HEK293 (cell line): Measurements from ENCODE around the gene SPOCK1.
"Not testable (repeated sequence)": the region's sequence is repeated elsewhere in the genome, so short reads cannot be mapped to it uniquely, and the experiment has no call there.

Source experiments
- CTCF ChIA-PET: fragments of 350-600 bp; formaldehyde crosslinking; extraction: SDS; loops from one replicate; lab custom pipeline; 2021; ENCODE audit warnings: antibody characterized with exemption; lab: Yijun Ruan, JAX
- POLR2A ChIA-PET: fragments of 300-600 bp; formaldehyde crosslinking; extraction: SDS; loops from one replicate; lab custom pipeline; 2020; ENCODE audit warnings: antibody characterized with exemption, inconsistent platforms; lab: Yijun Ruan, JAX
- H3K27ac ChIP-seq: fragments of 200-500 bp; sonication (Bioruptor generic); 2 replicates; pipeline ENCODE4 v1.5.1; 2014; ENCODE audit warnings: low read depth, low read length, control low read depth, inconsistent platforms; ENCODE audit errors: extremely low read depth
- H3K36me3 ChIP-seq, 2 experiments: fragments of 200-500 bp in 1 of 2; sonication (Bioruptor generic) in 1 of 2; 1 replicate in 1 of 2; 2 replicates in 1 of 2; pipeline ENCODE4 v1.5.1; 2014 to 2017; ENCODE audit warnings: inconsistent platforms in 2 of 2, low read length in 2 of 2; ENCODE audit not compliant: control insufficient read depth in 2 of 2, insufficient read depth in 1 of 2
- H3K4me1 ChIP-seq: fragments of 200-500 bp; sonication (Bioruptor generic); 2 replicates; pipeline ENCODE4 v1.5.1; 2014; ENCODE audit warnings: mild to moderate bottlenecking, low read length, inconsistent platforms; ENCODE audit not compliant: control insufficient read depth, insufficient read depth
- H3K4me3 ChIP-seq: 2 replicates; pipeline ENCODE4 v1.5.1; 2011; ENCODE audit warnings: low read depth, mild to moderate bottlenecking, control low read depth, low read length, moderate library complexity
- H3K9me3 ChIP-seq: fragments of 200-500 bp; sonication (Bioruptor generic); 2 replicates; pipeline ENCODE4 v1.5.1; 2014; ENCODE audit warnings: low read depth, low read length, inconsistent platforms; ENCODE audit not compliant: control insufficient read depth, insufficient read depth
- OSR2 ChIP-seq: fragments of 450-650 bp; formaldehyde crosslinking; IDR thresholded peaks from 2 replicates; pipeline ENCODE4 v1.5.1; 2016; ENCODE audit warnings: missing biosample characterization, missing genetic modification characterization
- OVOL3 ChIP-seq: fragments of 450-650 bp; formaldehyde crosslinking; IDR thresholded peaks from 2 replicates; pipeline ENCODE4 v1.5.1; 2016; ENCODE audit warnings: missing biosample characterization, missing genetic modification characterization
- SALL2 ChIP-seq: fragments of 450-650 bp; formaldehyde crosslinking; IDR thresholded peaks from 2 replicates; pipeline ENCODE4 v1.5.0; 2017; ENCODE audit warnings: missing biosample characterization, mild to moderate bottlenecking, missing genetic modification characterization, borderline replicate concordance
- SP7 ChIP-seq: fragments of 450-650 bp; formaldehyde crosslinking; IDR thresholded peaks from 2 replicates; pipeline ENCODE4 v1.5.1; 2016; ENCODE audit warnings: missing biosample characterization, missing genetic modification characterization
- YY2 ChIP-seq: fragments of 450-650 bp; formaldehyde crosslinking; IDR thresholded peaks from 2 replicates; pipeline ENCODE4 v1.5.1; 2016; ENCODE audit warnings: missing biosample characterization, missing genetic modification characterization
- ZFP69B ChIP-seq: fragments of 450-650 bp; formaldehyde crosslinking; IDR thresholded peaks from 2 replicates; pipeline ENCODE4 v1.5.1; 2016; ENCODE audit warnings: missing biosample characterization, missing genetic modification characterization
- ZIC2 ChIP-seq: fragments of 450-650 bp; formaldehyde crosslinking; IDR thresholded peaks from 2 replicates; pipeline ENCODE4 v1.5.1; 2016; ENCODE audit warnings: missing biosample characterization, missing genetic modification characterization
- ZNF114 ChIP-seq: fragments of 450-650 bp; formaldehyde crosslinking; IDR thresholded peaks from 2 replicates; pipeline ENCODE4 v1.5.0; 2017; ENCODE audit warnings: missing biosample characterization, missing genetic modification characterization
- ZNF140 ChIP-seq: fragments of 450-650 bp; formaldehyde crosslinking; IDR thresholded peaks from 2 replicates; pipeline ENCODE4 v1.5.1; 2016; ENCODE audit warnings: missing biosample characterization, missing genetic modification characterization
- ZNF146 ChIP-seq: fragments of 450-650 bp; formaldehyde crosslinking; IDR thresholded peaks from 2 replicates; pipeline ENCODE4 v1.5.1; 2016; ENCODE audit warnings: missing biosample characterization, missing genetic modification characterization
- ZNF174 ChIP-seq: fragments of 450-650 bp; formaldehyde crosslinking; IDR thresholded peaks from 2 replicates; pipeline ENCODE4 v1.5.0; 2017; ENCODE audit warnings: missing biosample characterization, mild to moderate bottlenecking, missing genetic modification characterization
- ZNF19 ChIP-seq: fragments of 450-650 bp; formaldehyde crosslinking; IDR thresholded peaks from 2 replicates; pipeline ENCODE4; 2016; ENCODE audit warnings: missing biosample characterization, missing genetic modification characterization, low read depth
- ZNF211 ChIP-seq: fragments of 450-650 bp; formaldehyde crosslinking; IDR thresholded peaks from 2 replicates; pipeline ENCODE4 v1.5.1; 2016; ENCODE audit warnings: low read depth, missing biosample characterization, missing genetic modification characterization
- ZNF311 ChIP-seq: fragments of 450-650 bp; formaldehyde crosslinking; IDR thresholded peaks from 2 replicates; pipeline ENCODE4 v1.5.1; 2017; ENCODE audit warnings: missing biosample characterization, missing genetic modification characterization, borderline replicate concordance
- ZNF324 ChIP-seq: fragments of 450-650 bp; formaldehyde crosslinking; IDR thresholded peaks from 2 replicates; pipeline ENCODE4 v1.5.1; 2016; ENCODE audit warnings: missing biosample characterization, missing genetic modification characterization
- ZNF37A ChIP-seq: fragments of 450-650 bp; IDR thresholded peaks from 2 replicates; pipeline ENCODE4 v1.5.1; 2018; ENCODE audit warnings: missing biosample characterization, missing genetic modification characterization
- ZNF404 ChIP-seq: fragments of 450-650 bp; formaldehyde crosslinking; IDR thresholded peaks from 2 replicates; pipeline ENCODE4 v1.5.1; 2017; ENCODE audit warnings: missing biosample characterization, missing genetic modification characterization
- ZNF416 ChIP-seq: fragments of 450-650 bp; formaldehyde crosslinking; IDR thresholded peaks from 2 replicates; pipeline ENCODE4 v1.5.1; 2016; ENCODE audit warnings: missing biosample characterization, missing genetic modification characterization
- ZNF548 ChIP-seq: fragments of 450-650 bp; formaldehyde crosslinking; IDR thresholded peaks from 2 replicates; pipeline ENCODE4 v1.5.1; 2016; ENCODE audit warnings: missing biosample characterization, missing genetic modification characterization
- ZNF549 ChIP-seq: fragments of 450-650 bp; IDR thresholded peaks from 2 replicates; pipeline ENCODE4 v1.5.1; 2018; ENCODE audit warnings: missing biosample characterization, missing genetic modification characterization, mild to moderate bottlenecking, inconsistent platforms, moderate library complexity
- ZNF561 ChIP-seq: fragments of 450-650 bp; IDR thresholded peaks from 2 replicates; pipeline ENCODE4 v1.5.1; 2018; ENCODE audit warnings: missing biosample characterization, missing genetic modification characterization, borderline replicate concordance
- ZNF76 ChIP-seq: fragments of 450-650 bp; formaldehyde crosslinking; IDR thresholded peaks from 2 replicates; pipeline ENCODE4; 2016; ENCODE audit warnings: low read depth, missing biosample characterization, missing genetic modification characterization, borderline replicate concordance
- ZNF776 ChIP-seq: fragments of 450-650 bp; formaldehyde crosslinking; IDR thresholded peaks from 2 replicates; pipeline ENCODE4 v1.5.0; 2017; ENCODE audit warnings: missing biosample characterization, missing genetic modification characterization, borderline replicate concordance
- ZNF777 ChIP-seq: fragments of 450-650 bp; formaldehyde crosslinking; IDR thresholded peaks from 2 replicates; pipeline ENCODE4 v1.5.1; 2017; ENCODE audit warnings: missing biosample characterization, missing genetic modification characterization, borderline replicate concordance
- ZNF791 ChIP-seq: fragments of 450-650 bp; formaldehyde crosslinking; IDR thresholded peaks from 2 replicates; pipeline ENCODE4 v1.5.1; 2016; ENCODE audit warnings: missing biosample characterization, missing genetic modification characterization
- TF ChIP-seq, protein P1 (sequence below): fragments of 450-650 bp; formaldehyde crosslinking; IDR thresholded peaks from 2 replicates; pipeline ENCODE4 v1.5.1; 2016; ENCODE audit warnings: missing biosample characterization, missing genetic modification characterization
- TF ChIP-seq, protein P2 (sequence below): fragments of 450-650 bp; formaldehyde crosslinking; IDR thresholded peaks from 2 replicates; pipeline ENCODE4 v1.5.1; 2016; ENCODE audit warnings: missing biosample characterization, missing genetic modification characterization, borderline replicate concordance

SPOCK1 gene

DNA sequence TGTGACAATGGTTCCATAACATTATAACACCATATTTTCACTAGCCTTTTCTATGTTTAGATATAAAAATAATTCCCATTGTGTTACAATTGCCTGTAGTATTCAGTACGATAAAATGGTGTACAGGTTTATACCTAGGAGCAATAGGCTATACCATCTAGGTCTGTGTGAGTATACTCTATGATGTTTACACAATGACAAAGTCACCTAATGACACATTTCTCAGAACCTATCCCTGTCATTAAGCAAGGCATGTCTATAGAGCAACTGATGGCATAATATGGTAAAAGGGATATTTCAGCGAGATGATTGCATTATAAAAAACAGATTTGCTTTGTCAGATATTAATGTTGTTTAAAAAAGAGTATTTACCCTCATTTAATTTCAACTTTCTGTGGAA lies 517.2 kb downstream of the SPOCK1 start:
- H3K27ac ChIP-seq, result no peak overlapping the region
- CTCF ChIA-PET, result no interaction called here
- no peaks in the 10 kb centered on the region for H3K4me1 ChIP-seq
- POLR2A ChIA-PET, result no interaction called here
- H3K36me3 ChIP-seq, result no peaks in the 10 kb centered on the region
- H3K4me3 ChIP-seq, result no peak overlapping the region
- no peaks in the 10 kb centered on the region for H3K9me3 ChIP-seq
- TF ChIP-seq ZNF561 (tag by site-specific recombination), result no peak

DNA sequence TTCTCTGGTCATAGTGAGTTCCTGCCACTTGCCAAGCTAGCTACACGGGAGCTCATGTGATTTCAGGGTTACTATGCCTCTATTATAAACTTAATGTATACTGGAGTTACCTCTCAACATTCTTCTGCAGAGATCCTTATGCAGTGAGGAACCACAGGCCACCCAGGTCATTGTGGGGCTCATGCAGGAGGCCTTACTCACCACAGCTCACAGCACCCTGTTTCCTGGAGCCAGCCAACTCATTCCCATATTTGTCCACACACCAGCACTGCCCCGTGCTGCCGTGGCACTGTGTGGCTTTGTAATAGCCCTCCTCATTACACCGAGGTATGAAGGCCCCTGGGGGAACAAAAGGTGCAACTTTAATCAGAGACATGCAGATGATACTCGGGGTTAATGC lies 520.0 kb downstream of the SPOCK1 start:
- Histone ChIP-seq H3K4me3 (no peak overlapping the region), H3K27ac (no peak overlapping the region), H3K36me3 (no peaks in the 10 kb centered on the region), H3K4me1 (no peaks in the 10 kb centered on the region), H3K9me3 (no peaks in the 10 kb centered on the region)
- TF ChIP-seq SALL2 (no peak), ZNF114 (tag by site-specific recombination) (no peak), ZNF311 (no peak), OVOL3 (tag by site-specific recombination) (no peak), ZIC2 (tag by site-specific recombination) (no peak), YY2 (tag by site-specific recombination) (no peak), ZNF776 (no peak), ZNF404 (no peak)
- TF ChIP-seq, protein P1, sequence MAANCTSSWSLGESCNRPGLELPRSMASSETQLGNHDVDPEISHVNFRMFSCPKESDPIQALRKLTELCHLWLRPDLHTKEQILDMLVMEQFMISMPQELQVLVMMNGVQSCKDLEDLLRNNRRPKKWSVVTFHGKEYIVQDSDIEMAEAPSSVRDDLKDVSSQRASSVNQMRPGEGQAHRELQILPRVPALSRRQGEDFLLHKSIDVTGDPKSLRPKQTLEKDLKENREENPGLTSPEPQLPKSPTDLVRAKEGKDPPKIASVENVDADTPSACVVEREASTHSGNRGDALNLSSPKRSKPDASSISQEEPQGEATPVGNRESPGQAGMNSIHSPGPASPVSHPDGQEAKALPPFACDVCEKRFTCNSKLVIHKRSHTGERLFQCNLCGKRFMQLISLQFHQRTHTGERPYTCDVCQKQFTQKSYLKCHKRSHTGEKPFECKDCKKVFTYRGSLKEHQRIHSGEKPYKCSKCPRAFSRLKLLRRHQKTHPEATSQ, result no peak
- POLR2A ChIA-PET, result no interaction called here
- CTCF ChIA-PET, result interaction anchor here (1.1 kb wide), 1 partner anchor 11 kb away, joined by 5 read pairs; no protein-coding TSS in a partner anchor

DNA sequence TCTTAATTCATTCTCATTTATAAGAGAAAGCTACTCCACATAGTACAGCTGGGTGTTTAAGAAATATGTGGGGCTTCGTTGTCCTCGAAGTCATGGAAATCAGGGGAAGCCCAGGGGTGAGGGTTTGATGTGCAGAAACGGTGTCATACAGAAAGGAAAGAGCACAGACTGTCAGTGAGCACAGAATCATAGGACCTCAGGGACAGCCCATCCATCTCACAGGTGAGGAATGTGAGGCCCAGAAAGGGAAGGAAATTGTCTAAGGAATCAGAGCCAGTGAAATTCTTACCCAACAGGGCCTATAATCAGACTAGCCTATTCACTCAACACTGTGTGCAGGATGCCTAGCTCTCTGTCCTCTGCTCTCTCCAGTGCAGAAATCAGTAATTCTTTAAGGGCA lies 535.6 kb downstream of the SPOCK1 start:
- Histone ChIP-seq H3K36me3 (no peaks in the 10 kb centered on the region), H3K9me3 (no peaks in the 10 kb centered on the region), H3K27ac (no peak overlapping the region), H3K4me3 (no peak overlapping the region), H3K4me1 (no peaks in the 10 kb centered on the region)
- ChIA-PET POLR2A (no interaction called here), CTCF (interaction anchor here (0.5 to 0.7 kb wide), 2 partner anchors 713 to 1459 kb away, joined by 3 read pairs; no protein-coding TSS in a partner anchor)
- TF ChIP-seq ZNF174 (tag by site-specific recombination), result no peak
- TF ChIP-seq ZNF549 (tag by site-specific recombination), result no peak
- no peak for TF ChIP-seq SP7
- no peak for TF ChIP-seq ZNF548 (tag by site-specific recombination)
- no peak for TF ChIP-seq ZNF324 (tag by site-specific recombination)
- no peak for TF ChIP-seq ZFP69B (tag by site-specific recombination)
- TF ChIP-seq ZNF37A (tag by site-specific recombination), result no peak
- TF ChIP-seq ZNF791 (tag by site-specific recombination), result no peak

DNA sequence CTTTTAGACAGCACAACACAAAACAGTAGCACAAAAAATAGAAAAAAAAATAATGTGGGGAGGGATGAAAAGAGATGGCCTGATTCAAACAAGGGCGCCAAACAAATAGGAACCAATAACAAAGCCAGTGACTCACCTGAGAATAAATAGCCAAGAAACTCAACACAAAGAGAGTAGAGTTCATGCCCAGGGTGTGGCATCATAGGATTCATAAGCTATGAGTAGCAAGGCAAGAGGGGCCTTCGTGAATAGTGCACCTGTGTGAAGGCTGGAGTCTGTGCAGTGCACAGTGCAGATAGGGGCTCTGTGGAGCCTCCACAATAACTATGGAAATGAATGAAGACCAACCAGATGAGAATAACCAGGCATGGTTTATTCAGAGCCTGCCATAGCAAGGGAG lies 541.7 kb downstream of the SPOCK1 start:
- Histone ChIP-seq H3K9me3 (no peaks in the 10 kb centered on the region), H3K36me3 (no peaks in the 10 kb centered on the region), H3K27ac (no peak overlapping the region), H3K4me3 (no peak overlapping the region), H3K4me1 (no peaks in the 10 kb centered on the region)
- POLR2A ChIA-PET, result no interaction called here
- TF ChIP-seq ZNF211 (tag by site-specific recombination) (no peak), ZNF140 (tag by site-specific recombination) (no peak), ZNF76 (tag by site-specific recombination) (no peak), ZNF416 (tag by site-specific recombination) (no peak), ZNF146 (no peak), ZNF19 (no peak), OSR2 (tag by site-specific recombination) (no peak), ZNF777 (tag by site-specific recombination) (no peak)
- TF ChIP-seq, protein P2, sequence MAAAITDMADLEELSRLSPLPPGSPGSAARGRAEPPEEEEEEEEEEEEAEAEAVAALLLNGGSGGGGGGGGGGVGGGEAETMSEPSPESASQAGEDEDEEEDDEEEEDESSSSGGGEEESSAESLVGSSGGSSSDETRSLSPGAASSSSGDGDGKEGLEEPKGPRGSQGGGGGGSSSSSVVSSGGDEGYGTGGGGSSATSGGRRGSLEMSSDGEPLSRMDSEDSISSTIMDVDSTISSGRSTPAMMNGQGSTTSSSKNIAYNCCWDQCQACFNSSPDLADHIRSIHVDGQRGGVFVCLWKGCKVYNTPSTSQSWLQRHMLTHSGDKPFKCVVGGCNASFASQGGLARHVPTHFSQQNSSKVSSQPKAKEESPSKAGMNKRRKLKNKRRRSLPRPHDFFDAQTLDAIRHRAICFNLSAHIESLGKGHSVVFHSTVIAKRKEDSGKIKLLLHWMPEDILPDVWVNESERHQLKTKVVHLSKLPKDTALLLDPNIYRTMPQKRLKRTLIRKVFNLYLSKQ (tag by site-specific recombination), result no peak
- CTCF ChIA-PET, result no interaction called here

DNA sequence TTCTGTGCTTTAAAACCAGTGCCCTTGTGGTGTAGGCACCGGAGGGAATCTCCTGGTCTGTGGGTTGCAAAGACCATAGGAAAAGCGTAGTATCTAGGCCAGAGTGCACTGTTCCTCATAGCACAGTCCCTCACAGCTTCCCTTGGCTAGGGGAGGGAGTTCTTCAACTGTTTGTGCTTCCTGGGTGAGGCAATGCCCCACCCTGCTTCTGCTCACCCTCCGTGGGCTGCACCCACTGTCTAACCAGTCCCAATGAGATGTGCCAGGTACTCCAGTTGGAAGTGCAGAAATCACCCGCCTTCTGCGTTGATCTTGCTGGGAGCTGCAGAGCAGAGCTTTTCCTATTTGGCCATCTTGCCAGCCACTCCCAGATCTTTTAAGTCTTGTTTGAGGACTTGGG lies 545.0 kb downstream of the SPOCK1 start:
- H3K27ac ChIP-seq, H3K4me1 ChIP-seq, POLR2A ChIA-PET, CTCF ChIA-PET, H3K9me3 ChIP-seq, H3K36me3 ChIP-seq, H3K4me3 ChIP-seq: not testable (repeated sequence)
